H1 (cell line): Measurements from ENCODE around the gene CAMK2G.

ENCODE experiments used
- BCL11A ChIP-seq, 2 experiments: IDR thresholded peaks; one replicate each; pipeline ENCODE4 v1.6.1; 2011; ENCODE audit warnings: low read depth in 2 of 2, low read length in 2 of 2, mild to moderate bottlenecking in 2 of 2
- CEBPB ChIP-seq: IDR thresholded peaks from 2 replicates; pipeline ENCODE4 v1.6.1; 2012; ENCODE audit warnings: low read depth, low read length
- KDM5A ChIP-seq: fragments of 200-600 bp; IDR thresholded peaks from 2 replicates; pipeline ENCODE4 v1.7.1; 2012; ENCODE audit warnings: mild to moderate bottlenecking, low read length, inconsistent platforms, mixed read lengths
- MAFK ChIP-seq: IDR thresholded peaks from 2 replicates; pipeline ENCODE4 v1.6.1; 2012; ENCODE audit warnings: low read depth, mild to moderate bottlenecking, improper control_type of control experiment, low read length
- TF ChIP-seq, protein P1 (sequence below), 3 experiments: IDR thresholded peaks; 1 replicate in 2 of 3; 2 replicates in 1 of 3; pipeline versions ENCODE4 v1.5.1 to v1.6.1; 2011; ENCODE audit warnings: low read length in 3 of 3, mild to moderate bottlenecking in 3 of 3, inconsistent platforms in 2 of 3, low read depth in 1 of 3, moderate library complexity in 1 of 3; ENCODE audit not compliant: insufficient read depth in 1 of 3; ENCODE audit errors: control extremely low read depth in 1 of 3
- TF ChIP-seq, protein P2 (sequence below): IDR thresholded peaks from 2 replicates; pipeline ENCODE4 v1.6.1; 2011; ENCODE audit warnings: low read length, improper control_type of control experiment

DNA sequence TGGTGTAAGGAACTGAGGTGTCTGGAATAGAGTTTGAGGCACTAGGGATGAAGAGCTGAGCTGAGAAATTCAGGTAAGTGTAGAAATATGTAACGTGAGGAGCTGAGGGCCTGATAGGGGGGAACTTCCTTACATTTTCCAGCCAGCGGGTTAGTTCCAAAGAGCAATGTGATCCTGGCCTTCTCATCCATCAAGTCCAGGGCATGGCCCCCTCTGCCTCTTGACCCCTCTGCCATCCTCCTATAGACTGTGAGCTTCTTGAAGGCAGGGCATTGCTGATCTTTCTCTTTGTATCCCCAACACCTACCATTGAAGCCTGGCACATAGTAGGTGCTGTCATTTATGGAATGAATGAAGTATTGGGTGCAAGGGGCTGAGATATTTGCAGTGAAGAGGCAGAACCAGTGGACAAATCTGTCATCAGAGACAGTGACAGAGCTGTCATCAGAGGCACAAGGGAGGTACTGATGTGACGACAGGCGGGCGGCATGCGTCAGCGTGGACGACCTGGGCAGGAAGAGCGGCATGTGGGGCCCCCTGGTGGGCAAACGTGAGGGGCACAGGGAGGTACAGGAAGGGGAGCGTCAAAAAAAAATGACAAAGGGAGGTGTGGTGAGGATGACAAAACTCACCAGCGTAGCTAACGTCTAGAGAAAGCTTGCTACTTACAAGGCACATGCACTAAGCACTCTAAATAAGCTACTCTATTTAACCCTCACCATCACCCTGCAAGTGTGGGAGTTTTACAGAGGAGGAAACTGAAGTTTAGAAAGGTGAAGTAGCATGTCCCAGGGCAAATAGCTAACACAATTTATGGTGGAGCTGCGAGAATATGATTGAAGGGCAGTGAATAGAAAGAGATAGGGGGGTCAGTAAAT is 5.2 kb upstream of the CAMK2G start:
- no peak for TF ChIP-seq MAFK
- TF ChIP-seq, protein P1, sequence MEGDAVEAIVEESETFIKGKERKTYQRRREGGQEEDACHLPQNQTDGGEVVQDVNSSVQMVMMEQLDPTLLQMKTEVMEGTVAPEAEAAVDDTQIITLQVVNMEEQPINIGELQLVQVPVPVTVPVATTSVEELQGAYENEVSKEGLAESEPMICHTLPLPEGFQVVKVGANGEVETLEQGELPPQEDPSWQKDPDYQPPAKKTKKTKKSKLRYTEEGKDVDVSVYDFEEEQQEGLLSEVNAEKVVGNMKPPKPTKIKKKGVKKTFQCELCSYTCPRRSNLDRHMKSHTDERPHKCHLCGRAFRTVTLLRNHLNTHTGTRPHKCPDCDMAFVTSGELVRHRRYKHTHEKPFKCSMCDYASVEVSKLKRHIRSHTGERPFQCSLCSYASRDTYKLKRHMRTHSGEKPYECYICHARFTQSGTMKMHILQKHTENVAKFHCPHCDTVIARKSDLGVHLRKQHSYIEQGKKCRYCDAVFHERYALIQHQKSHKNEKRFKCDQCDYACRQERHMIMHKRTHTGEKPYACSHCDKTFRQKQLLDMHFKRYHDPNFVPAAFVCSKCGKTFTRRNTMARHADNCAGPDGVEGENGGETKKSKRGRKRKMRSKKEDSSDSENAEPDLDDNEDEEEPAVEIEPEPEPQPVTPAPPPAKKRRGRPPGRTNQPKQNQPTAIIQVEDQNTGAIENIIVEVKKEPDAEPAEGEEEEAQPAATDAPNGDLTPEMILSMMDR (IDR thresholded peaks at IDR 0.05; ENCODE audit: control extremely low read depth in 1 of 3, insufficient read depth in 1 of 3, low read depth in 1 of 3, low read length in 3 of 3), result peak; percentile 89 to 95 (median 90)
- no peak for TF ChIP-seq KDM5A
- TF ChIP-seq BCL11A (IDR thresholded peaks at IDR 0.05; ENCODE audit: low read depth in 2 of 2, low read length in 2 of 2), result no peak
- TF ChIP-seq, protein P2, sequence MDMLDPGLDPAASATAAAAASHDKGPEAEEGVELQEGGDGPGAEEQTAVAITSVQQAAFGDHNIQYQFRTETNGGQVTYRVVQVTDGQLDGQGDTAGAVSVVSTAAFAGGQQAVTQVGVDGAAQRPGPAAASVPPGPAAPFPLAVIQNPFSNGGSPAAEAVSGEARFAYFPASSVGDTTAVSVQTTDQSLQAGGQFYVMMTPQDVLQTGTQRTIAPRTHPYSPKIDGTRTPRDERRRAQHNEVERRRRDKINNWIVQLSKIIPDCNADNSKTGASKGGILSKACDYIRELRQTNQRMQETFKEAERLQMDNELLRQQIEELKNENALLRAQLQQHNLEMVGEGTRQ, result no peak
- no peak for TF ChIP-seq CEBPB
